HepG2 (cell line): ENCODE data around the gene MARVELD3. TPM values are rescaled to one million over a fixed set of nuclear protein-coding genes. Genes with fewer than 3 reads are reported as not detected.
A peak's percentile ranks its signal among the peaks of the same experiment; 100 is the strongest.
"Not testable (repeated sequence)": the region's sequence is repeated elsewhere in the genome, so short reads cannot be mapped to it uniquely, and the experiment has no call there.

ENCODE experiments used
- ATAC-seq: fragments of 200-7000 bp; cut with Tn5 transposase; 3 replicates; pipeline ENCODE4 v1.9.1; 2020; ENCODE audit warnings: mild to moderate bottlenecking, moderate library complexity
- BruUV-seq: library from RNA; stranded (reverse); fragments of 400-500 nt; replicated peaks from 2 replicates; lab custom pipeline; 2021; lab: Mats Ljungman, UMichigan
- CTCF ChIA-PET: fragments of 300-600 bp; formaldehyde crosslinking; extraction: SDS; loops from one replicate; lab custom pipeline; 2021; ENCODE audit warnings: low total read pairs, inconsistent platforms, low intra/inter-chr PET ratio; lab: Yijun Ruan, JAX
- POLR2A ChIA-PET: fragments of 350-600 bp; sonication (Branson Sonifier 250); formaldehyde crosslinking; loops from one replicate; lab custom pipeline; 2020; ENCODE audit warnings: antibody characterized with exemption, inconsistent platforms; lab: Yijun Ruan, JAX
- DNase-seq: peaks from one replicate; pipeline ENCODE4 v3.0.0-alpha.2; 2015; ENCODE audit warnings: low spot score
- FAIRE-seq: peaks from 3 replicates; lab custom pipeline; 2011; peaks lifted over from hg19 to GRCh38; lab: Jason Lieb, UNC
- H2AFZ ChIP-seq: one replicate; pipeline ENCODE4 v1.6.1; 2011; ENCODE audit warnings: low read length, inconsistent platforms
- H3K27ac ChIP-seq: fragments of 300-600 bp; 3 replicates; pipeline ENCODE4 v1.8.0; 2011; ENCODE audit warnings: mixed run types, mild to moderate bottlenecking, mixed read lengths, low read length, inconsistent platforms; ENCODE audit not compliant: insufficient read depth; ENCODE audit errors: extremely low read length
- H3K27me3 ChIP-seq, 2 experiments: fragments of 200-600 bp in 1 of 2; 2 replicates in 1 of 2; 3 replicates in 1 of 2; pipeline versions ENCODE4 v1.6.0 to v1.8.0; 2011; ENCODE audit warnings: low read length in 2 of 2, mild to moderate bottlenecking in 2 of 2, moderate library complexity in 2 of 2, inconsistent platforms in 1 of 2; ENCODE audit not compliant: insufficient read depth in 2 of 2, control insufficient read depth in 1 of 2
- H3K36me3 ChIP-seq, 2 experiments: fragments of 200-600 bp in 1 of 2; replicated peaks in 1 of 2; 2 replicates in 1 of 2; 3 replicates in 1 of 2; pipeline versions ENCODE4 v1.5.1 to v1.8.0; 2011; ENCODE audit warnings: low read length in 2 of 2, inconsistent platforms in 1 of 2; ENCODE audit not compliant: insufficient read depth in 2 of 2, control insufficient read depth in 1 of 2
- H3K4me1 ChIP-seq: 2 replicates; pipeline ENCODE4 v1.5.1; 2012; ENCODE audit warnings: low read length, inconsistent platforms; ENCODE audit not compliant: insufficient read depth
- H3K4me2 ChIP-seq: 2 replicates; pipeline ENCODE4 v1.6.0; 2011; ENCODE audit warnings: low read depth, low read length, inconsistent platforms
- H3K4me3 ChIP-seq, 3 experiments: fragments of 200-600 bp in 1 of 3; sonication (generic), shearing (Covaris generic) in 1 of 3; replicated peaks in 1 of 3; 2 replicates each; pipeline ENCODE4 v1.5.1; 2011 to 2016; ENCODE audit warnings: low read length in 3 of 3, inconsistent platforms in 2 of 3, low read depth in 2 of 3, mild to moderate bottlenecking in 2 of 3, control low read depth in 1 of 3, mixed read lengths in 1 of 3; ENCODE audit not compliant: insufficient read depth in 1 of 3
- H3K79me2 ChIP-seq: one replicate; pipeline ENCODE4 v1.6.1; 2011; ENCODE audit warnings: low read length, inconsistent platforms; ENCODE audit not compliant: insufficient read depth
- H3K9ac ChIP-seq: 2 replicates; pipeline ENCODE4 v1.6.0; 2011; ENCODE audit warnings: mild to moderate bottlenecking, low read depth, low read length, inconsistent platforms; ENCODE audit not compliant: insufficient read depth
- H3K9me3 ChIP-seq: 2 replicates; pipeline ENCODE4 v1.5.1; 2012; ENCODE audit warnings: mild to moderate bottlenecking, low read length
- H4K20me1 ChIP-seq: 2 replicates; pipeline ENCODE4 v1.6.0; 2011; ENCODE audit warnings: inconsistent platforms, mild to moderate bottlenecking, low read length, moderate library complexity; ENCODE audit not compliant: insufficient read depth
- ATF6 ChIP-seq: sonication (generic); formaldehyde crosslinking; conservative IDR thresholded peaks from 2 replicates; pipeline ENCODE4 v1.4.0; 2020; ENCODE audit warnings: missing genetic modification reagents
- HDAC1 ChIP-seq: sonication (generic); formaldehyde crosslinking; IDR thresholded peaks from 2 replicates; pipeline ENCODE4 v1.5.1; 2020; ENCODE audit warnings: mild to moderate bottlenecking, missing genetic modification reagents
- HNF4A ChIP-seq: sonication (generic); formaldehyde crosslinking; IDR thresholded peaks from 2 replicates; pipeline ENCODE4 v1.4.0; 2020; ENCODE audit warnings: missing genetic modification reagents
- PITX1 ChIP-seq: sonication (generic); formaldehyde crosslinking; IDR thresholded peaks from 2 replicates; pipeline ENCODE4 v1.5.1; 2020; ENCODE audit warnings: mild to moderate bottlenecking, missing genetic modification reagents
- SP2 ChIP-seq: sonication (generic); formaldehyde crosslinking; IDR thresholded peaks from 2 replicates; pipeline ENCODE4 v1.5.1; 2020; ENCODE audit warnings: mild to moderate bottlenecking, missing genetic modification reagents
- ZNF138 ChIP-seq: sonication (generic); formaldehyde crosslinking; IDR thresholded peaks from 2 replicates; pipeline ENCODE4 v1.5.0; 2020; ENCODE audit warnings: mild to moderate bottlenecking, low read depth, missing genetic modification reagents
- ZNF160 ChIP-seq: sonication (generic); formaldehyde crosslinking; IDR thresholded peaks from 2 replicates; pipeline ENCODE4 v1.8.0; 2022; ENCODE audit warnings: mild to moderate bottlenecking, inconsistent platforms, missing genetic modification reagents
- ZSCAN29 ChIP-seq: sonication (generic); formaldehyde crosslinking; conservative IDR thresholded peaks from 2 replicates; pipeline ENCODE4 v1.4.0; 2020; ENCODE audit warnings: mild to moderate bottlenecking, missing genetic modification reagents
- WGBS: methylation state at CpG from one replicate; pipeline ENCODE4 v1.1.6; 2017; ENCODE audit warnings: low lambda C conversion rate; 5-methylcytosine and 5-hydroxymethylcytosine counted together
- in situ Hi-C: cut with HindIII; loops from 2 replicates; pipeline ENCODE4 v1.10.0; 2017; ENCODE audit warnings: low pct_unique_long_range_greater_than_20kb; ENCODE audit not compliant: extremely low pct_ligation_motif_present
- intact Hi-C: fragments of 100-400 bp; cut with micrococcal nuclease; formaldehyde crosslinking; loops from one replicate; pipeline ENCODE4 v1.10.0; 2022; ENCODE audit not compliant: unreplicated experiment
- polyA plus RNA-seq, 8 experiments: library from polyadenylated mRNA; depleted of rRNA in 3 of 8; stranded (reverse) in 7 of 8; unstranded in 1 of 8; fragments of >200 nt; fragmentation: Illumina TruSeq in 4 of 8; extraction: Trizol in 4 of 8; gene quantifications; 2 replicates each; pipeline versions ENCODE4 v1.2.1 to v1.2.3, GENCODE V29; 2011 to 2016; ENCODE audit warnings: low read depth in 4 of 8, missing spikeins in 1 of 8, mixed read lengths in 1 of 8; ENCODE audit not compliant: insufficient read depth in 1 of 8
- total RNA-seq, 5 experiments: library from RNA; depleted of rRNA; stranded (reverse); fragments of >200 nt; fragmentation: Illumina TruSeq; extraction: Trizol; gene quantifications; 2 replicates each; pipeline ENCODE4 v1.2.3, GENCODE V29; 2016; ENCODE audit warnings: low read depth in 1 of 5
- TF ChIP-seq, protein P1 (sequence below): sonication (generic); formaldehyde crosslinking; IDR thresholded peaks from 2 replicates; pipeline ENCODE4 v1.5.0; 2020; ENCODE audit warnings: missing genetic modification reagents

Gene MARVELD3
- total and polyA plus RNA-seq, 2 of the 13 experiments (the other 11 are each of a cell fraction or from before 2014, with no cell fraction given): 4.8 to 5.6 TPM

- TF ChIP-seq ZNF138 (CRISPR knock-in tag) (no peak), ZSCAN29 (CRISPR knock-in tag) (no peak), HNF4A (peak; percentile 49), HDAC1 (CRISPR knock-in tag) (peak; percentile 46; the same call in 1 of the 2 replicates), ATF6 (no peak), SP2 (CRISPR knock-in tag) (no peak), ZNF160 (CRISPR knock-in tag) (no peak), PITX1 (CRISPR knock-in tag) (peak; percentile 86)
- TF ChIP-seq, protein P1, sequence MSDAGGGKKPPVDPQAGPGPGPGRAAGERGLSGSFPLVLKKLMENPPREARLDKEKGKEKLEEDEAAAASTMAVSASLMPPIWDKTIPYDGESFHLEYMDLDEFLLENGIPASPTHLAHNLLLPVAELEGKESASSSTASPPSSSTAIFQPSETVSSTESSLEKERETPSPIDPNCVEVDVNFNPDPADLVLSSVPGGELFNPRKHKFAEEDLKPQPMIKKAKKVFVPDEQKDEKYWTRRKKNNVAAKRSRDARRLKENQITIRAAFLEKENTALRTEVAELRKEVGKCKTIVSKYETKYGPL (CRISPR knock-in tag): peak; percentile 89
Measured at GRCh38 chr16:71585318-71585703, 40.7 kb upstream of the MARVELD3 start (continued).

DNA sequence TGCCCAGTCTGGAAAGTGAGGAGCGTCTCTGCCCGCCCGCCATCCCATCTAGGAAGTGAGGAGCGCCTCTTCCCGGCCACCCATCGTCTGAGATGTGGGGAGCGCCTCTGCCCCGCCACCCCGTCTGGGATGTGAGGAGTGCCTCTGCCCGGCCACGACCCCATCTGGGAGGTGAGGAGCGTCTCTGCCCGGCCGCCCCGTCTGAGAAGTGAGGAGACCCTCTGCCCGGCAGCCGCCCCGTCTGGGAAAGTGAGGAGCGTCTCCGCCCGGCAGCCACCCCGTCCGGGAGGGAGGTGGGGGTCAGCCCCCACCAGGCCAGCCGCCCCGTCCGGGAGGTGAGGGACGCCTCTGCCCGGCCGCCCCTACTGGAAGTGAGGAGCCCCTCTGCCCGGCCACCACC, 36.6 kb upstream of the MARVELD3 start:
- ATAC-seq, H3K36me3 ChIP-seq, H3K9ac ChIP-seq, POLR2A ChIA-PET, intact Hi-C loops, H3K4me3 ChIP-seq, in situ Hi-C loops, H4K20me1 ChIP-seq, H3K79me2 ChIP-seq, BruUV-seq, H3K27ac ChIP-seq, CTCF ChIA-PET, H3K4me2 ChIP-seq, H2AFZ ChIP-seq, H3K9me3 ChIP-seq, H3K27me3 ChIP-seq, DNase-seq, FAIRE-seq: not testable (repeated sequence)
- H3K4me1 ChIP-seq: peaks cover 77% of the 10 kb centered on the region
- 97% methylated on average over 28 of the region's 30 CpGs for WGBS

DNA sequence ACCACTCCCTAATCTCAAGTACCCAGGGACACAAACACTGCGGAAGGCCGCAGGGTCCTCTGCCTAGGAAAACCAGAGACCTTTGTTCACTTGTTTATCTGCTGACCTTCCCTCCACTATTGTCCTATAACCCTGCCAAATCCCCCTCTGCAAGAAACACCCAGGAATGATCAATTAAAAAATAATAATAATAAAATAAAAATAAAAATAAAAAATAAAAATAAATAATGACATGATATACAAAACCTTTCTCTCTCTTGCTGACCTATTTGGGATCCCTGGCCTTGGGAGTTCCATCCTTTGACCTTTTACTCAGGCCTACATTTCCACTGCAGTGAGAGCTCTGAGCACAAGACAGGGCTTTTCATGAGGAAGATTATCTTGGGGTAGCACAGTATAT, 35.9 kb upstream of the MARVELD3 start:
- CTCF ChIA-PET, H3K4me2 ChIP-seq, H3K4me3 ChIP-seq, H3K27me3 ChIP-seq, POLR2A ChIA-PET, FAIRE-seq, H3K79me2 ChIP-seq, DNase-seq, intact Hi-C loops, H3K27ac ChIP-seq, ATAC-seq, H3K9me3 ChIP-seq, in situ Hi-C loops, BruUV-seq, H4K20me1 ChIP-seq, H3K9ac ChIP-seq, H2AFZ ChIP-seq, H3K36me3 ChIP-seq: not testable (repeated sequence)
- peaks cover 77% of the 10 kb centered on the region for H3K4me1 ChIP-seq
- 87% methylated on average over 2 of the region's 2 CpGs for WGBS
